Measurements from ENCODE around the gene YWHAQ. TPM values are rescaled to one million over a fixed set of nuclear protein-coding genes. Genes with fewer than 3 reads are reported as not detected.

Gene YWHAQ
- total RNA-seq, 2 donors from 2014 or later, result 139 to 204 TPM

DNA sequence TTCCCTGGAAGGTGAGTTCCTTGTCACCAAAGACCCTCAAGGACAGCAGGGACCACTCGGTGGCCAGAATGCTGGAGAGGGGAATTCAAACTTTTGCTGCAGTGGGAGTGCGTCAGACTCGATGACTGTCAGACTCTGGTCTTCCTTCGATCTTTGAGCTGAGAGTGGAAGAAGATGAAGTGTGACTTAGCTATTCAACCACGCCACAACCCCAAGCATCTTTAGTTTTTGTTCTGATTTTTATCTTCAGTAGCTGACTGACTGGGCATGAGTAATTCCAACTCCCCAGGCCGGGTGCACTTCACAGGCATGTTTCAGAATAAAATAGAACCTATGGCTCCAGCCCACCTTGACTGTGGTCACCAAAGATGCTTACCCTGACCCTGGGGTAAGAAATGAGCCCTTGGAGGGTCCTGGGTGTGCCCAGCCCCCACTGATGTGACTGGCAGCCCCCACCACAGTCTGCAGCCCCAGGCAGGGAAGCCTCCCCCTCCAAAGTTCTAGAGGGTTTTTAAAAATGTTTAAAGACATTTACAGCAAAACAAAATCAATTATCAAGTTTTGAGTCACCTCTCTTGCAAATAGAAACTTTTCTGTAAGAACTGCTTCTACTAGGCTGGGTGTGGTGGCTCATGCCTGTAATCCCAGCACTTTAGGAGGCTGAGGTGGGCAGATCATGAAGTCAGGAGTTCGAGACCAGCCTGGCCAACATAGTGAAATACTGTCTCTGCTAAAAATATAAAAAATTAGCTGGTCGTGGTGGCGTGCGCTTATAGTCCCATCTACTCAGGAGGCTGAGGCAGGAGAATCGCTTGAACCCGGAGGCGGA is 24.9 kb upstream of the YWHAQ start:
- no peak for TF ChIP-seq CTCF (IDR thresholded peaks at IDR 0.05)
- no peak for DNase-seq (ENCODE audit: low spot score)
- H3K27me3 ChIP-seq, result no peaks in the 10 kb centered on the region
- H3K9me3 ChIP-seq, result no peaks in the 10 kb centered on the region
- no peaks in the 10 kb centered on the region for H3K4me1 ChIP-seq
- H3K27ac ChIP-seq, result no peak overlapping the region
- H3K36me3 ChIP-seq, result no peaks in the 10 kb centered on the region
- no peak overlapping the region for H3K4me3 ChIP-seq

DNA sequence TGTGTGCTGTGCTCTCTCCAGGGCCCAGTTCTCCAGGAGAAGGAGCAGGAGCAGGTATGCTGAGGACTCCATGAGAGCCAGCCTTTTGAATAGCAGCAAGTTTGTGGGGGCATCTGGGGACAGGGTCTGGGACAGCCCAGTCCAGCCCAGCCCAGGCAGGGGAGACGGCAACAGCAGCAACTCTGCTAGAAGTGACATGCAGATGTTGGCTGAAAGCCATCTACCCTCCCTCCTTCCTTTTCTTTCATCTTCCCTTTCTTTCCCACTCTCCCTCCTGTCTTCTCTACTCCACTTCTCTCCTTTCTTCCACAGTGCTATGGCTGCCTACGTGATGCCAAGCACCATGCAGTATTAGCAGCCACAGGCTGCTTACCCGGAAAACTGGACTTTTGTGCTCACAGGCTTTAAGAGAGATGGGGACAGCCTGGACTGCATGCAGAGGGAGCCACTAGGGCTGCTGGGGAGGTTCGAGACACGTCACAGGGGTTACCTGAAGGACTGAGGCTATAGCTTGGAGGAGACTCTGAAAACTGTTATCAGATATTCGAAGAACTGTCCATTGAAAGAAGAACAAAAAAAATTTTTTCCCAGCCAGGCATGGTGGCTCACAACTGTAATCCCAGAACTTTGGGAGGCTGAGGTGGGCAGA is 23.8 kb upstream of the YWHAQ start:
- H3K9me3 ChIP-seq, result no peaks in the 10 kb centered on the region
- no peaks in the 10 kb centered on the region for H3K36me3 ChIP-seq
- no peak overlapping the region for H3K27ac ChIP-seq
- H3K4me3 ChIP-seq, result no peak overlapping the region
- H3K4me1 ChIP-seq, result no peaks in the 10 kb centered on the region
- H3K27me3 ChIP-seq, result no peaks in the 10 kb centered on the region
- DNase-seq (ENCODE audit: low spot score), result no peak
- no peak for TF ChIP-seq CTCF (IDR thresholded peaks at IDR 0.05)

DNA sequence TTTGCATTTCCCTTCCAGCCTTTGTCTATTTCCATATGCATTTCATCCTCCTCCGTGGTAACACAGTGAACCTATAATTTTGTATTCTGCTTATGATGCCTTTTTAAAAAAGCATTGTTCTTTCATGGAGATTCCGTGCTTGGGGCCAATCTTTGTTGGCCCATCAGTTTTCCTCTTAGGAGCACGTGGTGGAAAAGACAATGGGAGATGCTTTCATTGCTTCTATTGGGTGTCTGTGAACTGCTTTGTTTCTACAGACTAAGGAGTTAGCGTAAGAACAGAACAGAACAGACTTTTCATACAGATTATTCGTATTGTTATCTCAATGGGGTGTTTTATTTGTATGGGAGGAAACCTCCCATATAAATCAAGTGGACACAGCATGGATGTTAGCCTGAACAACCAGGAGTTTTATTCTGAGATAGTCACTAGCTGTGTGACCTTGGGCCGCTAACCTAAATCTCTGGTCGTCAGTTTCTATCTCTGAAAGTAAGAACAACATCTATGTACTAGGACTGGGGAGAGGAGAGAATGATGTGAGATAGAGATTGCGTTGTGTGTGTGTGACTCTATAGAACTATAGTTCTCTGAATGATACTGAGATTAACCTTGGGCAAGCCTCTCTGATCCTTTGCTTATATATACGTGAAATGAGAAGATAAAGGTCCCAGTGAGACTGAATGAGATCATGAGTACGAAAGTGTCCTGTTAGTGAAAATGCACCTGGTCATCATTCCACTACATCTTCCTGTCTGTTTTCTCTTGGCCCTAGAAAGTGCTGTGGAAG is 22.9 kb upstream of the YWHAQ start:
- no peaks in the 10 kb centered on the region for H3K27me3 ChIP-seq
- DNase-seq (ENCODE audit: low spot score), result no peak
- H3K9me3 ChIP-seq, result no peaks in the 10 kb centered on the region
- H3K27ac ChIP-seq, result no peak overlapping the region
- H3K4me1 ChIP-seq, result no peaks in the 10 kb centered on the region
- TF ChIP-seq CTCF (IDR thresholded peaks at IDR 0.05), result no peak
- no peaks in the 10 kb centered on the region for H3K36me3 ChIP-seq
- H3K4me3 ChIP-seq, result no peak overlapping the region

DNA sequence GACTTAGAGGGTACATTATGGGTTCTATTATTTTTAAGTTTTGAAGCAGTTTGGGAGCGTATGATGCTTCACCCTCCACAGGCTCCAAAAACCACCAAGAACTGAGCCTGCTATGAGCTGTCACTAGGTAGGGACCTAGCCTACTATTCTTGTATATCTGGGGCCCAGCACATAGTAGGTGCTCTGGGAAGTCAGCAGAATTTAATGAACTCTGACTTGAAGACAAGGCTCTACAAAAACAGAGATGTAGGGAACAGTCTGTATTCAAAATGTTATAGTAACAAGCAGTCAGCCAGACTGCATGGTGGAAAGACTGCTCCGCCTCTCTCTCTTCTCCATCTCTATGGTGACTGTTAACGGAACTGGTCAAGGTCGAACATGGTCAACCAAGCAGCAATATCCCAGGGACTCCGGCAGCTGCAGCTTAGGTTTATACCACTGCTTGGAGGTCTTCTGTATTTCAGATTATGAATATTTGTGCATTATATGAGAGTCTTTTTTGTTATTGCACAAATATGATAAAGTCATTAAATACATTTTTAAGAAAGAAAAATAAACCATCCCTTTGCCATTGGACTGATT is 22.2 kb upstream of the YWHAQ start:
- DNase-seq (ENCODE audit: low spot score), result no peak
- no peak for TF ChIP-seq CTCF (IDR thresholded peaks at IDR 0.05)
- no peak overlapping the region for H3K4me3 ChIP-seq
- H3K27ac ChIP-seq, result no peak overlapping the region
- no peaks in the 10 kb centered on the region for H3K36me3 ChIP-seq
- no peaks in the 10 kb centered on the region for H3K4me1 ChIP-seq
- H3K9me3 ChIP-seq, result no peaks in the 10 kb centered on the region
- no peaks in the 10 kb centered on the region for H3K27me3 ChIP-seq

DNA sequence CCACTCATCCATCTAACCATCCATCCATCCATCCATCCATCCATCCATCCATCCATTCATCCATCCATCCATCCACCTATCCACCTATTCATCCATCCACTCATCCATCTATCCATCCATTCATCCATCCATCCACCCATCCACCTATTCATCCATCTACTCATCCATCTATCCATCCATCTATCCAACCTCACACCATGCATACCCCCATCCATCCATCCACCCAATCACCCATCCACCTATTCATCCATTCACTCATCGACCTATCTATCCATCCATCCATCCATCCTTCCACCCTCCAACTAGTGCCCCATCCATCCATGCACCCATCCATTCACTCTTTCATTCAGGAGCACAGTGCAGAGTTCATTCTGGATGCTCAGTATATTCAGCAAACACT is 21.5 kb upstream of the YWHAQ start:
- H3K9me3 ChIP-seq, result no peaks in the 10 kb centered on the region
- no peaks in the 10 kb centered on the region for H3K4me1 ChIP-seq
- no peaks in the 10 kb centered on the region for H3K27me3 ChIP-seq
- H3K4me3 ChIP-seq, result no peak overlapping the region
- no peak overlapping the region for H3K27ac ChIP-seq
- H3K36me3 ChIP-seq, result no peaks in the 10 kb centered on the region
- no peak for DNase-seq (ENCODE audit: low spot score)
- TF ChIP-seq CTCF (IDR thresholded peaks at IDR 0.05), result no peak

Data from right atrium auricular region (tissue), 2 donors.